OCI-LY7 (cell line): Measurements from ENCODE around the gene TMEM131L. TPM values are rescaled to one million over a fixed set of nuclear protein-coding genes. Genes with fewer than 3 reads are reported as not detected.
A peak's percentile ranks its signal among the peaks of the same experiment; 100 is the strongest.

Experiments used
- BruUV-seq: library from RNA; stranded (reverse); fragments of 400-500 nt; replicated peaks from 2 replicates; lab custom pipeline; 2021; lab: Mats Ljungman, UMichigan
- CTCF ChIA-PET: fragments of 300-600 bp; sonication (Branson Sonifier 250); formaldehyde crosslinking; loops from one replicate; lab custom pipeline; 2022; ENCODE audit warnings: antibody characterized with exemption; ENCODE audit not compliant: unreplicated experiment; lab: Charles Lee
- POLR2A ChIA-PET: fragments of 300-600 bp; sonication (Branson Sonifier 250); formaldehyde crosslinking; loops from one replicate; lab custom pipeline; 2022; ENCODE audit warnings: antibody characterized with exemption; lab: Charles Lee
- DNase-seq: peaks from one replicate; pipeline ENCODE4 v3.0.0-alpha.2; 2015; ENCODE audit warnings: low spot score
- H2AFZ ChIP-seq: fragments of 200-600 bp; sonication (generic), shearing (Covaris generic); 2 replicates; pipeline ENCODE4 v1.6.1; 2014; ENCODE audit warnings: mild to moderate bottlenecking, antibody characterized with exemption, low read length, moderate library complexity
- H3K27ac ChIP-seq: fragments of 200-600 bp; sonication (generic); 2 replicates; pipeline ENCODE4 v1.5.1; 2014; ENCODE audit warnings: mixed run types, low read depth, mild to moderate bottlenecking, moderate library complexity, low read length, inconsistent platforms; ENCODE audit not compliant: poor library complexity, severe bottlenecking
- H3K36me3 ChIP-seq: fragments of 200-600 bp; sonication (generic); 2 replicates; pipeline ENCODE4 v1.6.1; 2014; ENCODE audit warnings: mild to moderate bottlenecking, antibody characterized with exemption, low read length, moderate library complexity, mixed read lengths; ENCODE audit not compliant: insufficient read depth
- H3K4me1 ChIP-seq: fragments of 200-600 bp; sonication (generic); 2 replicates; pipeline ENCODE4 v1.5.1; 2014; ENCODE audit warnings: mild to moderate bottlenecking, low read length; ENCODE audit not compliant: insufficient read depth, poor library complexity, severe bottlenecking
- H3K4me2 ChIP-seq: fragments of 200-600 bp; sonication (generic); 2 replicates; pipeline ENCODE4 v1.6.1; 2014; ENCODE audit warnings: mild to moderate bottlenecking, low read length
- H3K4me3 ChIP-seq: fragments of 200-600 bp; sonication (generic); 2 replicates; pipeline ENCODE4 v1.5.1; 2014; ENCODE audit warnings: mild to moderate bottlenecking, low read depth, low read length; ENCODE audit not compliant: poor library complexity, severe bottlenecking
- H3K79me2 ChIP-seq: fragments of 200-600 bp; sonication (generic); 2 replicates; pipeline ENCODE4 v1.6.1; 2016; ENCODE audit warnings: low read depth, mild to moderate bottlenecking, low read length, moderate library complexity, mixed read lengths; ENCODE audit not compliant: insufficient read depth
- H3K9me2 ChIP-seq: fragments of 200-600 bp; sonication (generic); 2 replicates; pipeline ENCODE4 v1.6.1; 2016; ENCODE audit warnings: mild to moderate bottlenecking, low read length, mixed read lengths; ENCODE audit not compliant: insufficient read depth
- H3K9me3 ChIP-seq: fragments of 200-600 bp; sonication (generic); 2 replicates; pipeline ENCODE4 v1.6.1; 2014; ENCODE audit warnings: mild to moderate bottlenecking, mixed run types, low read length, mixed read lengths
- H4K20me1 ChIP-seq: fragments of 200-600 bp; sonication (generic); 2 replicates; pipeline ENCODE4 v1.6.1; 2014; ENCODE audit warnings: mild to moderate bottlenecking, antibody characterized with exemption, low read length, moderate library complexity, mixed read lengths; ENCODE audit not compliant: insufficient read depth
- EZH2phosphoT487 ChIP-seq: fragments of 200-600 bp; sonication (generic); IDR thresholded peaks from 2 replicates; pipeline ENCODE4 v1.6.1; 2018; ENCODE audit warnings: low read depth, borderline replicate concordance, mild to moderate bottlenecking, mixed run types, antibody characterized with exemption, low read length, moderate library complexity, mixed read lengths
- intact Hi-C: fragments of 100-400 bp; cut with micrococcal nuclease; formaldehyde crosslinking; loops from one replicate; pipeline ENCODE4 v1.10.0; 2022; ENCODE audit not compliant: unreplicated experiment
- total RNA-seq, 2 experiments: library from RNA; depleted of rRNA in 1 of 2; stranded (reverse); fragments of >200 nt in 1 of 2; shearing (Covaris generic) in 1 of 2; gene quantifications; 2 replicates each; pipeline ENCODE4 v1.2.3, GENCODE V29; 2014 to 2022
- TF ChIP-seq, protein P1 (sequence below): fragments of 200-600 bp; sonication (generic); conservative IDR thresholded peaks from 2 replicates; pipeline ENCODE4 v1.5.1; 2014; ENCODE audit warnings: mild to moderate bottlenecking, antibody characterized with exemption, low read length, moderate library complexity, mixed read lengths

The TMEM131L gene
- total RNA-seq, 2 experiments from 2014 or later: 133 to 148 TPM

DNA sequence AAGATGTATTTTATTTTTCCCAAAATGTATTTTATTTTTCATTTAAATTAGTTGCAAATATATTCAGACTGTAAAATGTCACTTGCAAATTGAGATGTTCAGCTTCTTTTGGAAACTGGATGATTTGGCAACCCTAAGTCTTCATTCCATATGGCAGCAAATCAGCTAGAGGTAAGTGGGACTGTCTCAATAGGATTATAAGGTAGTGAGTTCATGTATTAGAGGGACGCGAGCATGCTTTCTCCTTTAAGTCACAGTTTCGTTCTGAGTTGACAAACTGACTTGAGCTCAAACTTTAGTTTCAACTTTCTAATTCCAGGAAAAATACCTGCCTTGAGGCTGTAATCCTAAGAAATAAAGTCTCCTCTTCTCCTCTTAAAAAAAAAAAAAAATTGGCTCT lies 44.2 kb upstream of the TMEM131L start:
- no TSS peak for BruUV-seq
- H3K9me3 ChIP-seq: no peaks in the 10 kb centered on the region; the same call in 1 of the 2 replicates
- intact Hi-C loops: no loop called here
- no peak overlapping the region for H3K4me3 ChIP-seq
- H3K4me2 ChIP-seq: no peak overlapping the region
- H2AFZ ChIP-seq: no peak overlapping the region
- peaks cover 15% of the 10 kb centered on the region for H3K36me3 ChIP-seq
- H3K9me2 ChIP-seq: no peaks in the 10 kb centered on the region
- POLR2A ChIA-PET: interaction anchor here (0.6 to 1.2 kb wide), 5 partner anchors 31 to 230 kb away, joined by 3 to 5 read pairs (median 4); no protein-coding TSS in a partner anchor
- no peaks in the 10 kb centered on the region for H4K20me1 ChIP-seq
- TF ChIP-seq EZH2phosphoT487: no peak
- TF ChIP-seq, protein P1, sequence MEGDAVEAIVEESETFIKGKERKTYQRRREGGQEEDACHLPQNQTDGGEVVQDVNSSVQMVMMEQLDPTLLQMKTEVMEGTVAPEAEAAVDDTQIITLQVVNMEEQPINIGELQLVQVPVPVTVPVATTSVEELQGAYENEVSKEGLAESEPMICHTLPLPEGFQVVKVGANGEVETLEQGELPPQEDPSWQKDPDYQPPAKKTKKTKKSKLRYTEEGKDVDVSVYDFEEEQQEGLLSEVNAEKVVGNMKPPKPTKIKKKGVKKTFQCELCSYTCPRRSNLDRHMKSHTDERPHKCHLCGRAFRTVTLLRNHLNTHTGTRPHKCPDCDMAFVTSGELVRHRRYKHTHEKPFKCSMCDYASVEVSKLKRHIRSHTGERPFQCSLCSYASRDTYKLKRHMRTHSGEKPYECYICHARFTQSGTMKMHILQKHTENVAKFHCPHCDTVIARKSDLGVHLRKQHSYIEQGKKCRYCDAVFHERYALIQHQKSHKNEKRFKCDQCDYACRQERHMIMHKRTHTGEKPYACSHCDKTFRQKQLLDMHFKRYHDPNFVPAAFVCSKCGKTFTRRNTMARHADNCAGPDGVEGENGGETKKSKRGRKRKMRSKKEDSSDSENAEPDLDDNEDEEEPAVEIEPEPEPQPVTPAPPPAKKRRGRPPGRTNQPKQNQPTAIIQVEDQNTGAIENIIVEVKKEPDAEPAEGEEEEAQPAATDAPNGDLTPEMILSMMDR: no peak
- CTCF ChIA-PET: interaction anchor here (1.1 kb wide), 1 partner anchor 10 kb away, joined by 3 read pairs; no protein-coding TSS in a partner anchor
- H3K79me2 ChIP-seq: no peaks in the 10 kb centered on the region; the same call in 1 of the 2 replicates
- peaks cover 61% of the 10 kb centered on the region for H3K4me1 ChIP-seq
- H3K27ac ChIP-seq: no peak overlapping the region
- DNase-seq: no peak

DNA sequence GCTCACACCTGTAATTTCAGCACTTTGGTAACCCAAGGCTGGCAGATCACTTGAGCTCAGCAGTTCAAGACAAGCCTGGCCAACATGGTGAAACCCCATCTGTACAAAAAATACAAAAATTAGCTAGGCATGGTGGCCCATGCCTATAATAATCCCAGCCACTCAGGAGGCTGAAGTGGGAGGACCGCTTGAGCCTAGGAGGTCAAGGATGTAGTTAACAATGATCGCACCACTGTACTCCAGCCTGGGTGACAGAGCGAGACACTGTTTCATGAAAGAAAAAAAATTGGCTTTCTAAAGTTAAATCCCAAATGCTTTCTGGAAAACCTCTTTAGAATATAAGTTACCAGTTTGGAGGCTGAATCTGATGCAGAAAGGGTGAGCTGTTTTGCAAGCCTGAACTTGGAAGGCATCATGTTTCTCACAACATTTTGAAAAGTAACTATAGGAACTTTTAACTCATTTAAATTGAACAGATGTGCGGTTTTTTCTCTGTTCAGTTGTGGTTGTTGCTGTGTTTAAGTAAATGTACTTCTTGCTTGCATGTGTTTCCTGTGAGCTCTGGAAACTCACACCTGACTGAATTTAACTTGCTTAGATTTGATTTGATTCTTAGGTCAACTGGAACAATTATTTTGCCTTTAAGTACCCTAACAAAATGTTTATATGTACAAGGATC lies 39.8 kb upstream of the TMEM131L start:
- Histone ChIP-seq H3K36me3 (no peaks in the 10 kb centered on the region), H4K20me1 (no peaks in the 10 kb centered on the region), H3K9me3 (no peaks in the 10 kb centered on the region; the same call in 1 of the 2 replicates), H3K79me2 (peaks cover 5% of the 10 kb centered on the region; the same call in 1 of the 2 replicates), H3K4me2 (peak overlapping the region; percentile 68), H3K4me1 (peaks cover 75% of the 10 kb centered on the region), H3K4me3 (peak overlapping the region; percentile 37), H2AFZ (peak overlapping the region; percentile 51; the same call in 1 of the 2 replicates), H3K27ac (peak overlapping the region; percentile 94), H3K9me2 (no peaks in the 10 kb centered on the region)
- DNase-seq: peak; percentile 90
- POLR2A ChIA-PET: interaction anchor here (0.6 to 10.0 kb wide), 20 partner anchors 8 to 921 kb away, joined by 3 to 168 read pairs (median 5); partner anchors contain the start of genes MND1 and TMEM131L
- CTCF ChIA-PET: interaction anchor here (1.3 kb wide), 1 partner anchor 10 kb away, joined by 4 read pairs; no protein-coding TSS in a partner anchor
- intact Hi-C loops: loop anchor here (1.0 kb wide), 1 partner anchor 81 kb away; no protein-coding TSS in a partner anchor
- BruUV-seq: TSS peak; percentile 75
- TF ChIP-seq EZH2phosphoT487: no peak
- TF ChIP-seq, protein P1: no peak
